Measurements from ENCODE around the gene ATP6V1A. TPM values are rescaled to one million over a fixed set of nuclear protein-coding genes. Genes with fewer than 3 reads are reported as not detected.
A peak's percentile ranks its signal among the peaks of the same experiment; 100 is the strongest.
"Not testable (repeated sequence)": the region's sequence is repeated elsewhere in the genome, so short reads cannot be mapped to it uniquely, and the experiment has no call there.

The ATP6V1A gene
- total RNA-seq, 2 experiments from 2014 or later = 41.7 to 42.4 TPM

DNA sequence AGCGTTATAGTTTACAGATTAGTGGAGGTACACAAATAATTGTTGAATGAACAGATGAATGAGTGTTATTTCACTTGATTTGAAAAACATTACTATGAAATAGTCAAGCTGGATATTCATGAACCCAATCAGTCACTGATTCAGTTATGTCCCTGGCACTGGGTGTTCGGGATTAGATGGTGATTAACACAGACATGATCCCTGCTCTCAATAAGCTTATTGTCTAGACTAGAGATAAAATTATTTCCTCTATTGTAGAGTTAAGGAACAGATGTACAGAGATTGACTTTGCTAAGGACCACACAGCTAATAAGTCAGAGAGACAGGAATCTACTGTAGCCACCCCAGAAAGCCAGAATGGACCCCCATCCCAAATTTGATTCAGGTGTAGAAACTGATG is 92.7 kb downstream of the ATP6V1A start:
- H3K4me3 Mint-ChIP-seq = peak overlapping the region; percentile 72
- POLR2A ChIA-PET = no interaction called here
- peaks cover 4% of the 10 kb centered on the region for H3K27me3 Mint-ChIP-seq
- H3K36me3 Mint-ChIP-seq (ENCODE audit: low read depth) = no peaks in the 10 kb centered on the region
- DNase-seq = no peak
- H3K9me3 Mint-ChIP-seq = no peaks in the 10 kb centered on the region
- CTCF ChIA-PET = interaction anchor here (1.2 to 4.0 kb wide), 5 partner anchors 13 to 218 kb away, joined by 3 to 12 read pairs (median 5); no protein-coding TSS in a partner anchor
- peaks cover 6% of the 10 kb centered on the region for H3K4me1 Mint-ChIP-seq
- H3K27ac Mint-ChIP-seq = no peak overlapping the region

GRCh38 chr3:113844622-113845222 is 97.9 kb downstream of the ATP6V1A start:
- ChIA-PET CTCF (interaction anchor here (0.7 to 2.9 kb wide), 18 partner anchors 9 to 335 kb away, joined by 3 to 32 read pairs (median 4); partner anchors contain the start of gene NAA50), POLR2A (no interaction called here)
- no peak for DNase-seq

GRCh38 chr3:113847247-113847646 is 100.4 kb downstream of the ATP6V1A start:
- H3K4me3 Mint-ChIP-seq = no peak overlapping the region
- H3K36me3 Mint-ChIP-seq (ENCODE audit: low read depth) = no peaks in the 10 kb centered on the region
- H3K4me1 Mint-ChIP-seq = no peaks in the 10 kb centered on the region
- H3K27me3 Mint-ChIP-seq = no peaks in the 10 kb centered on the region
- ChIA-PET CTCF (interaction anchor here (0.6 to 1.7 kb wide), 3 partner anchors 40 to 355 kb away, joined by 3 read pairs; no protein-coding TSS in a partner anchor), POLR2A (no interaction called here)
- H3K9me3 Mint-ChIP-seq = no peaks in the 10 kb centered on the region
- H3K27ac Mint-ChIP-seq = no peak overlapping the region
- no peak for DNase-seq

More at GRCh38 chr3:113844622-113845222, 97.9 kb downstream of the ATP6V1A start:
- no peak overlapping the region for H3K27ac Mint-ChIP-seq
- no peaks in the 10 kb centered on the region for H3K4me1 Mint-ChIP-seq
- H3K4me3 Mint-ChIP-seq = no peak overlapping the region
- no peaks in the 10 kb centered on the region for H3K36me3 Mint-ChIP-seq (ENCODE audit: low read depth)
- no peaks in the 10 kb centered on the region for H3K9me3 Mint-ChIP-seq
- no peaks in the 10 kb centered on the region for H3K27me3 Mint-ChIP-seq

DNA sequence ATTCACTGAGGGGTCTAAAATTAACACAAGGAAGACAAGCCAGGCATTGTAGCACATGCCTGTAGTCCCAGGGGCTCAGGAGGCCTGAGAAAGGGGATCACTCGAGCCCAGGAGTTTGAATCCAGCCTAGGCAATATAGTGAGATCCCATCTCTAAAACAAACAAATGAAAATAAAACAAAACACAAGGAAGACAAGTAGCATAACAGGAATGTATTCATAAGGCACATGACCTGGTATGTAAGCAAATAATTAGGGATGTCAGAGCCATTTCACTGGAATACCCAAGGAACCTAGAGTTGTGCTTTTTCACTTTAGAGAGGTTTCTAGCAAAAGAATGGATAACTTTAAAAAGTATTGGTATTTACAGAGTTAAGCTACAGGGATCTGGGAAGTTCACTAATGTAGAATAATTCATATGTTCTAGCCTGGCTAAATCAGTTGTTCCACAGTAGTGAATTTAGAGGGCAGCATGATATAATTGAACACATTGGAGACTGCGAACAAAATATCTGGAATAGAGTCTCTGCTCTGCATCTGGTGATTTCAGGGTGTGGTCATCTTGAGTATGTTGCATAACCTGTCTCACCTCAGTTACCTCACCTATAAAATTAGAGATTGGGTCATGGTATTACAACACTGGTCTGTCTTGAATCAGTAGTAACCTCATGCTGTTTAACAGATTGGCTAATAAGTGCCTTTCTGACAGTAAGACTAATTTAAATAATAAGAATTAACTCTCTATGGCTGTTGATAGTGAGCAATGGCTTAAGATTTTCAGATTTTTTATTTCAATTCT is 101.0 kb downstream of the ATP6V1A start:
- Mint-ChIP-seq H3K4me3 (no peak overlapping the region), H3K27ac (no peak overlapping the region), H3K9me3 (no peaks in the 10 kb centered on the region), H3K4me1 (no peaks in the 10 kb centered on the region), H3K27me3 (no peaks in the 10 kb centered on the region), H3K36me3 (ENCODE audit: low read depth) (no peaks in the 10 kb centered on the region)
- POLR2A ChIA-PET = no interaction called here
- CTCF ChIA-PET = interaction anchor here (1.7 kb wide), 1 partner anchor 67 kb away, joined by 3 read pairs; no protein-coding TSS in a partner anchor
- no peak for DNase-seq

- H3K4me3 Mint-ChIP-seq; POLR2A ChIA-PET; H3K4me1 Mint-ChIP-seq; H3K27me3 Mint-ChIP-seq; H3K9me3 Mint-ChIP-seq; H3K36me3 Mint-ChIP-seq (ENCODE audit: low read depth); H3K27ac Mint-ChIP-seq; CTCF ChIA-PET; DNase-seq: not testable (repeated sequence)
Observed at GRCh38 chr3:113849071-113849470, 102.2 kb downstream of the ATP6V1A start.

- CTCF ChIA-PET = not testable (repeated sequence)
Observed at GRCh38 chr3:113849841-113850240, 103.0 kb downstream of the ATP6V1A start.

GRCh38 chr3:113850391-113850790 is 103.6 kb downstream of the ATP6V1A start:
- DNase-seq; POLR2A ChIA-PET; H3K27ac Mint-ChIP-seq; CTCF ChIA-PET; H3K4me3 Mint-ChIP-seq; H3K36me3 Mint-ChIP-seq (ENCODE audit: low read depth); H3K9me3 Mint-ChIP-seq; H3K27me3 Mint-ChIP-seq; H3K4me1 Mint-ChIP-seq: not testable (repeated sequence)

More at GRCh38 chr3:113849841-113850240, 103.0 kb downstream of the ATP6V1A start:
- POLR2A ChIA-PET; DNase-seq; H3K4me1 Mint-ChIP-seq; H3K9me3 Mint-ChIP-seq; H3K27ac Mint-ChIP-seq; H3K36me3 Mint-ChIP-seq (ENCODE audit: low read depth); H3K27me3 Mint-ChIP-seq; H3K4me3 Mint-ChIP-seq: not testable (repeated sequence)

DNA sequence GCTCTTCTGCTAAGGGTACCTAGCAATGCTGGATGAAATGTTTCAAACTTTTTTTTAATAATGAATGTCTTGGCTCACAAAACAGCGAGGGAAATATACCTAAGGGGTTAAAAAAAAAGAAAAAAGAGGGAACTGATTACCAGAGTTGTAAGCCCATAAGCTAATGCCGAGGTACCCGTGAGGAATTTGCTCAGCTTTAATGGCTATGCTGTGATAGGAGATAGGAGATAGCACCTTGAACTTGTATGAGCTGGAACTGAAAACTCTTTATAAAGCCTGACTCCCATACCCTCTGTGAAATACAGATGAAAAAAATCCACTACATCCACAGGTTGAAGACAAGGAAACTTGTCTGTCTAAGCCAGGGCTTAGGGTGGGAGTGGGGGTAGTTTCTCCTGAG is 105.7 kb downstream of the ATP6V1A start:
- H3K36me3 Mint-ChIP-seq (ENCODE audit: low read depth) = no peaks in the 10 kb centered on the region
- CTCF ChIA-PET = interaction anchor here (0.9 kb wide), 1 partner anchor 14 kb away, joined by 3 read pairs; the partner anchor contains the start of gene GRAMD1C
- POLR2A ChIA-PET = no interaction called here

More for the DNA sequence above, 105.7 kb downstream of the ATP6V1A start:
- no peak overlapping the region for H3K4me3 Mint-ChIP-seq
- no peaks in the 10 kb centered on the region for H3K9me3 Mint-ChIP-seq
- no peaks in the 10 kb centered on the region for H3K4me1 Mint-ChIP-seq
- DNase-seq = no peak
- no peak overlapping the region for H3K27ac Mint-ChIP-seq
- H3K27me3 Mint-ChIP-seq = peaks cover 9% of the 10 kb centered on the region

Other genes with a start within 250 kb of the ATP6V1A start
- 10 to 100 TPM; 15.7 to 20.7 TPM for gene SPICE1, start 231.9 kb upstream of the ATP6V1A start, total RNA-seq
- 10 to 100 TPM; 23.9 to 25.5 TPM for gene SIDT1, start 214.5 kb upstream of the ATP6V1A start, total RNA-seq
- 10 to 100 TPM; 19.9 to 20.1 TPM for gene USF3, start 50.4 kb upstream of the ATP6V1A start, total RNA-seq
- gene NAA50, start 786 bp upstream of the ATP6V1A start, total RNA-seq = 100 to 1,000 TPM; 104 to 106 TPM
- under 1 TPM; 0.48 to 0.91 TPM for gene GRAMD1C, start 91.8 kb downstream of the ATP6V1A start, total RNA-seq
- 1 to 10 TPM; 3.1 to 3.9 TPM for gene ZDHHC23, start 201.0 kb downstream of the ATP6V1A start, total RNA-seq